VCaP (cell line): Measurements from ENCODE around the gene PARVG.

Experiments used
- H3K27ac ChIP-seq: fragments of 450-650 bp; 2 replicates; pipeline ENCODE4 v1.5.1; 2017
- CTCF ChIP-seq: fragments of 450-650 bp; conservative IDR thresholded peaks from 2 replicates; pipeline ENCODE4 v1.5.1; 2017; ENCODE audit warnings: mild to moderate bottlenecking, moderate library complexity

Gene PARVG

DNA sequence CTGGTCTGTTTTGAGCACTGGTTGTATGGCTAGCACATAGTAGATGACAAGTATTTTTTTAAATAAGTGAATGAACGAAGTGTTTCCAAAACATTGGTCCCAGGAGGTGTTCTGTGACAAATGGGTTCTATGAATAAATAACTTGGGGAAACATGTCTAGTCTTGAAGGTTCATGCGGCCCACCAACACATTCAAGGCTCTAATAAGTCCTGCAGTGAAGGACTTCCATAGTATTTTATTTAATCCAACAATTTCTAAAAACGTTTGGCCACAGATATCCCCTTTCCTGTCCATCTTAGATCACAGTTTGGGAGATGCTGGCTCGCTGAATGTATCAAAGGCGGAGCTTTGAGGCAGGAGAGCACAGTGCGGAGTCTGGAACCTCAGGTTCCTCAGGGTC lies 22.5 kb downstream of the PARVG start:
- no peak overlapping the region for H3K27ac ChIP-seq
- no peak for TF ChIP-seq CTCF

DNA sequence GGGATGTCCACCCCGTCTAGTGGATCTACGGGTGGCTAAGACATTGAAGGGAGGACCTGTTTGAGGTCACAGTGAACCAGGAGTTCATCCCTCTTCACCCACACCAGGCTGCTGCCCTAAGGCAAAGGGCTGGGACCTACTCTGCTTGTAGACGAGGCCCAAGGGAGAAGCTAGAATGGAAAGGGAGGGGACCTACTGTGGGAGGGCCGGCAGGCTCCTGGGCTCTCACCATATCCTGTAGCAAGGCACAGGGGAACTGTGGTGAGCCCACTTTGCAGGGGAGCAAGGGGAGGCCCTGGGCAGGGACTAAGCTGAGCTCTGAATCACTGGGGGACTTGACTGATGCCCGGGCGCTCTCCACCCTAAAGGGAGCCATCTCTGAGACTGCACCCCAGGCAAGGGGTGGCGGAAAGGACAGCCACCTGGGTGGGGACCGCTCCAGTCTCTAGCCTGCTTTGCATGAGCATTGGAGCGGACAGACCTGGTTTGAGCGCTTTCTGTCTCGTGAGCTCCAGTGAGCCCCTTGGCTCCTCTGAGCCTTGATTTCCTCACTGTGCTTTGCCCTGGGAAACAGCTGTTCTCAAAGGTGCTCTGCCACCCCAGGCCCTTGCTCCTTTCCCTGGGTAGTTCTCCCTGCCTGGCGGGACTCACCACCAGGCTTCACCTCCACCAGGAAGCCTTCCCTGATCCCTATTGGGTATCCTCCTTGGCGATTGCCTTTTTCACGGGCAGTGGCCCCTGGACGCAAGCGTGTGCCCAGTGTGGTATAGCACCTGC lies 24.2 kb downstream of the PARVG start:
- no peak overlapping the region for H3K27ac ChIP-seq
- no peak for TF ChIP-seq CTCF

- no peak for TF ChIP-seq CTCF
- no peak overlapping the region for H3K27ac ChIP-seq
These were observed 25.0 kb downstream of the PARVG start for GRCh38 chr22:44205516-44206329.

GRCh38 chr22:44206330-44206645 lies 25.6 kb downstream of the PARVG start:
- H3K27ac ChIP-seq = no peak overlapping the region
- TF ChIP-seq CTCF = no peak

DNA sequence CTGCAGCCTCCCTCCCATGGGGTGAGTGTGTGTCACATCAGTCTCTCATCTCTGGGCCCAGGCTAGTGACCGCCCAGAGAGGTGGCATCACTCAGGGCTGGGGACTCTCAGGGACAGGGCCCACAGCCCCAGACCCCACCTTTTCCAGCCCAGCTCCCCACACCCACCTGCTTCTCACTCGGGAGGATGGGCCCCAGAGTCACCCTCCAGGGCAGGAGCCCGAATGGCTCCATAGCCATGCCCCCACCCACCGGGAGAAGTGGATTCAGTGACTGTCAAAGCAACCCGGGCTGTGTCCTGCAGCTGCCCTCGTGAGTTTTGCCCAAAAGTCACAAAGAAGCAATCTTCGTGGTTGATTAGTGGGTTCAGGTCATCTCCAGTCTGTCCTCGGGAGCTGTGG lies 26.0 kb downstream of the PARVG start:
- no peak overlapping the region for H3K27ac ChIP-seq
- TF ChIP-seq CTCF = no peak

DNA sequence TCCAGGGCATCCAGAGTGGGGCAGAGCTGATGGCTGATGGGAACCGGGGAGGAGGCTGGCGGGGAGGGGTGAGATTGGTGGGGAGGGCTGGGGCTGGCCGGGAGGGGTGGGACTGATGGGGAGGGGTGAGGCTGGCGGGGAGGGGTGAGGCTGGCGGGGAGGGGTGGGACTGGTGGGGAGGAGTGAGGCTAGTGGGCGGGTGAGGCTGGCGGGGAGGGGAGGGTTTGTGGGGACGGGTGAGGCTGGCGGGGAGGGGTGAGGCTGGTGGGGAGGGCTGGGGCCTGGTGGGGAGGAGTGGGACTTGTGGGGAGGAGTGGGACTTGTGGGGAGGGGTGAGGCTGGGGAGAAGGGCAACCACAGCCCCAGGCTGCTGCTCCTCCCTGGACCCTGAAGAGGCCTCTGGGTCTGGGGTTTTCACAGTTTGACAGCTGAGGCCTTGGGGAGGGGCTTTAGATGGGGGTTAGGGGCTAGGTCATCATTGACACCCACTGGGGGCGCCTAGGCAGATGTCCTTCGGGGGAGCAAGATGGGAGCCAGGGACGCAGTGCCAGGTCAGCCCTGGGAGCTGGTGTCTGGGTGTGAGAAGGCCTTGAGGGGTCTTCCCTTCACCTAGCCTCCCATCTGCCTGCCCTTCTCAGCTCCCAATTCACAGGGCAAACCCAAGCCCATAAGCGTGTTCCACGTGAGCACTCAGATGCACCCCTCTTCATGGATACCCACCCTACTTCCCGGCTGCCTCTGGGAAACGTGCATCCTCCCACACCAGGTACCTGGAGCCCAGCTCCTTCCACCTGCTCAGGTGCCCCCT lies 26.7 kb downstream of the PARVG start:
- H3K27ac ChIP-seq = no peak overlapping the region
- TF ChIP-seq CTCF = no peak

DNA sequence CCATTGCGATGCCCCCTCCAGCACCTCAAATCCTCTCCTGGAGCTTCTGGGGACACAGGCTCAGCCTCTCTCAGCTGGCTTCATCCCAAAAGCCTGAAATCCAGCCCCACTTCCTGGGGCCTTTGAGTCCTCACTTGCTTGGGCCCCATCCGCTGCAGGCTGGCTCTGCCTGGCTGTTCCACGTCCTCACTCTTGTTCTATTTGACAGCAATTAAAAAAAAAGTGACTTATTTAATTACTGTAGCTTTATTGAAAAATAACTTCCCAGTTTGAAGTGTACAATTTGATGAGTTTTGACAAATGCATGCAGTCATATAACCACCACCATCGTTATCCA lies 27.2 kb downstream of the PARVG start:
- H3K27ac ChIP-seq = no peak overlapping the region
- TF ChIP-seq CTCF = no peak
